ENCODE measurements around the gene ZNF775.

DNA sequence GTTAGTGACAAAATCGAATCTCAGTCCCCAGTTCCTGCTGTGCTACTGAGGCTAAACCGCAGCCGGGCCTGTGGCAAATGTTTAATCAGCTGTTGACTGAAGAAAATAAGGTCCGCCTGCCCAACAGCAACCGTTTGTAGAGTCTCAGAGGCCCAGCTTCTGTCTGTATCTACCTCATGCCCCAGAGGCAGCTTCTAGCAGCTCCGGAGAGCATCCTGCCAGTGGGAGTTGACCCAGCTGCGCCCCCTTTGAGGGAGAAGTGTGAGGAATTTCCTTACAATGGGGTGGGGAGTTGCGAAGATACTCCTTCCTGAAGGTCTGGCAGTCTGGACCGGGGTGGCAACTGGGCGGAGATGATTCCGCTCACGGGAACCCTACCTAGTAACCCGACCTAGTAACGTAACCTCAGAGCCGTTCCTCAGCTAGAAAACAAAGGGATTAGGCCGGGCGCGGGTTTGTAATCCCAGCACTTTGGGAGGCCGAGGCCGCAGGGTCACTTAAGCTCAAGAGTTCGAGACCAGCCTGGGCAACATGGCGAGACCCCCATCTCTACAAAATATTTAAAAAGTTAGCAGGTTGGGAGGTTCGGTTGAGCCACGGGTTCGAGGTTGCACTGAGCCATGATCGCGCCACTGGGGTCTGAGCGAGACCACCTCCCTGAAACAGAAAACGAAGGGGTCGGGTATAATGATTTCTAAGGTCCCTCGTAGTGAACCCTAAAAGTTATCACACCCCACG lies 846 bp upstream of the ZNF775 start:
- TF ChIP-seq ZNF3 (CRISPR knock-in tag; IDR thresholded peaks at IDR 0.05): no peak
- TF ChIP-seq, protein P1, sequence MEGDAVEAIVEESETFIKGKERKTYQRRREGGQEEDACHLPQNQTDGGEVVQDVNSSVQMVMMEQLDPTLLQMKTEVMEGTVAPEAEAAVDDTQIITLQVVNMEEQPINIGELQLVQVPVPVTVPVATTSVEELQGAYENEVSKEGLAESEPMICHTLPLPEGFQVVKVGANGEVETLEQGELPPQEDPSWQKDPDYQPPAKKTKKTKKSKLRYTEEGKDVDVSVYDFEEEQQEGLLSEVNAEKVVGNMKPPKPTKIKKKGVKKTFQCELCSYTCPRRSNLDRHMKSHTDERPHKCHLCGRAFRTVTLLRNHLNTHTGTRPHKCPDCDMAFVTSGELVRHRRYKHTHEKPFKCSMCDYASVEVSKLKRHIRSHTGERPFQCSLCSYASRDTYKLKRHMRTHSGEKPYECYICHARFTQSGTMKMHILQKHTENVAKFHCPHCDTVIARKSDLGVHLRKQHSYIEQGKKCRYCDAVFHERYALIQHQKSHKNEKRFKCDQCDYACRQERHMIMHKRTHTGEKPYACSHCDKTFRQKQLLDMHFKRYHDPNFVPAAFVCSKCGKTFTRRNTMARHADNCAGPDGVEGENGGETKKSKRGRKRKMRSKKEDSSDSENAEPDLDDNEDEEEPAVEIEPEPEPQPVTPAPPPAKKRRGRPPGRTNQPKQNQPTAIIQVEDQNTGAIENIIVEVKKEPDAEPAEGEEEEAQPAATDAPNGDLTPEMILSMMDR (CRISPR knock-in tag; IDR thresholded peaks at IDR 0.05): peak; percentile 65
- TF ChIP-seq FUBP1 (CRISPR knock-in tag; IDR thresholded peaks at IDR 0.05; ENCODE audit: borderline replicate concordance): no peak
- peak; percentile 58; the same call in 1 of the 2 replicates for TF ChIP-seq HDAC1 (CRISPR knock-in tag; IDR thresholded peaks at IDR 0.05)
- TF ChIP-seq, protein P2, sequence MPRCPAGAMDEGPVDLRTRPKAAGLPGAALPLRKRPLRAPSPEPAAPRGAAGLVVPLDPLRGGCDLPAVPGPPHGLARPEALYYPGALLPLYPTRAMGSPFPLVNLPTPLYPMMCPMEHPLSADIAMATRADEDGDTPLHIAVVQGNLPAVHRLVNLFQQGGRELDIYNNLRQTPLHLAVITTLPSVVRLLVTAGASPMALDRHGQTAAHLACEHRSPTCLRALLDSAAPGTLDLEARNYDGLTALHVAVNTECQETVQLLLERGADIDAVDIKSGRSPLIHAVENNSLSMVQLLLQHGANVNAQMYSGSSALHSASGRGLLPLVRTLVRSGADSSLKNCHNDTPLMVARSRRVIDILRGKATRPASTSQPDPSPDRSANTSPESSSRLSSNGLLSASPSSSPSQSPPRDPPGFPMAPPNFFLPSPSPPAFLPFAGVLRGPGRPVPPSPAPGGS (CRISPR knock-in tag; IDR thresholded peaks at IDR 0.05): no peak; the same call in 1 of the 2 replicates
- no peak for TF ChIP-seq ZNF256 (CRISPR knock-in tag; conservative IDR thresholded peaks at IDR 0.05)
